ENCODE data around the gene EPHA3. TPM values are rescaled to one million over a fixed set of nuclear protein-coding genes. Genes with fewer than 3 reads are reported as not detected.

Gene EPHA3
- total and polyA plus RNA-seq, 12 donors = 1.3 to 7.5 (median 4.4) TPM

- no peaks in the 10 kb centered on the region for H3K9me3 ChIP-seq
- no peaks in the 10 kb centered on the region for H3K36me3 ChIP-seq
- 49 to 51% methylated on average over 3 of the region's 3 CpGs for WGBS, 2 donors
- no peak for DNase-seq
- H3K4me1 ChIP-seq = peaks cover 0 to 20% (median 5%) of the 10 kb centered on the region in 9 donors
- peak overlapping the region in 7 of 10 donors; percentile 12 to 54 (median 35) for H3K27ac ChIP-seq
- intact Hi-C loops (cut with DNase I) = loop anchor here in 2 of 10 donors (5.0 kb wide), 1 partner anchor 902 kb away; no protein-coding TSS in a partner anchor
- H3K4me3 ChIP-seq = peak overlapping the region in 5 of 10 donors; percentile 2 to 28 (median 14)
- TF ChIP-seq CTCF (IDR thresholded peaks at IDR 0.05) = no peak
- ATAC-seq = peak in 3 of 8 donors; percentile 26 to 54 (median 41)
- peaks cover 0 to 31% (median 12%) of the 10 kb centered on the region in 7 donors for H3K27me3 ChIP-seq
These were observed 2.9 kb upstream of the EPHA3 start for GRCh38 chr3:89104499-89104898.

GRCh38 chr3:89105503-89105902 is 1.9 kb upstream of the EPHA3 start:
- no peak for ATAC-seq
- Histone ChIP-seq H3K27me3 (peaks cover 0 to 34% (median 19%) of the 10 kb centered on the region in 7 donors), H3K4me3 (no peak overlapping the region), H3K27ac (peak overlapping the region in 2 of 10 donors; percentile 36 to 54), H3K36me3 (no peaks in the 10 kb centered on the region), H3K9me3 (no peaks in the 10 kb centered on the region), H3K4me1 (peaks cover 0 to 20% (median 5%) of the 10 kb centered on the region in 9 donors)
- TF ChIP-seq CTCF (IDR thresholded peaks at IDR 0.05) = no peak
- intact Hi-C loops (cut with DNase I) = no loop called here
- WGBS, 2 donors = 93 to 100% methylated on average over 1 of the region's 1 CpG
- DNase-seq = no peak

- intact Hi-C loops (cut with DNase I) = no loop called here
- 31 to 37% methylated on average over 5 of the region's 5 CpGs for WGBS, 2 donors
- peak in 1 of 8 donors; percentile 31 for ATAC-seq
- Histone ChIP-seq H3K9me3 (no peaks in the 10 kb centered on the region), H3K27me3 (peaks cover 0 to 44% (median 24%) of the 10 kb centered on the region in 7 donors), H3K36me3 (no peaks in the 10 kb centered on the region), H3K4me3 (peak overlapping the region in 9 of 10 donors; percentile 32 to 65 (median 56)), H3K4me1 (peaks cover 0 to 20% (median 0%) of the 10 kb centered on the region in 9 donors), H3K27ac (peak overlapping the region in 4 of 10 donors; percentile 42 to 66 (median 52))
- no peak for DNase-seq
- no peak for TF ChIP-seq CTCF (IDR thresholded peaks at IDR 0.05)
These were observed 800 bp downstream of the EPHA3 start for GRCh38 chr3:89108291-89108550.

GRCh38 chr3:89113344-89113743 is 5.9 kb downstream of the EPHA3 start:
- H3K27me3 ChIP-seq = peaks cover 0 to 27% (median 16%) of the 10 kb centered on the region in 7 donors
- 85 to 90% methylated on average over 4 of the region's 4 CpGs for WGBS, 2 donors
- peak overlapping the region in 4 of 10 donors; percentile 53 to 63 (median 56) for H3K4me3 ChIP-seq
- TF ChIP-seq CTCF (IDR thresholded peaks at IDR 0.05) = no peak
- peaks cover 0 to 5% (median 0%) of the 10 kb centered on the region in 9 donors for H3K4me1 ChIP-seq
- DNase-seq = no peak
- intact Hi-C loops (cut with DNase I) = loop anchor here in 3 of 10 donors (10.0 kb wide), 1 partner anchor 909 kb away; no protein-coding TSS in a partner anchor
- H3K36me3 ChIP-seq = no peaks in the 10 kb centered on the region
- ATAC-seq = no peak
- H3K9me3 ChIP-seq = no peaks in the 10 kb centered on the region
- peak overlapping the region in 6 of 10 donors; percentile 16 to 76 (median 66) for H3K27ac ChIP-seq
